Measurements from ENCODE around the gene STARD5. TPM values are rescaled to one million over a fixed set of nuclear protein-coding genes. Genes with fewer than 3 reads are reported as not detected.

The STARD5 gene
- polyA plus RNA-seq, 10 donors, result 2.6 to 6.5 (median 4.4) TPM

DNA sequence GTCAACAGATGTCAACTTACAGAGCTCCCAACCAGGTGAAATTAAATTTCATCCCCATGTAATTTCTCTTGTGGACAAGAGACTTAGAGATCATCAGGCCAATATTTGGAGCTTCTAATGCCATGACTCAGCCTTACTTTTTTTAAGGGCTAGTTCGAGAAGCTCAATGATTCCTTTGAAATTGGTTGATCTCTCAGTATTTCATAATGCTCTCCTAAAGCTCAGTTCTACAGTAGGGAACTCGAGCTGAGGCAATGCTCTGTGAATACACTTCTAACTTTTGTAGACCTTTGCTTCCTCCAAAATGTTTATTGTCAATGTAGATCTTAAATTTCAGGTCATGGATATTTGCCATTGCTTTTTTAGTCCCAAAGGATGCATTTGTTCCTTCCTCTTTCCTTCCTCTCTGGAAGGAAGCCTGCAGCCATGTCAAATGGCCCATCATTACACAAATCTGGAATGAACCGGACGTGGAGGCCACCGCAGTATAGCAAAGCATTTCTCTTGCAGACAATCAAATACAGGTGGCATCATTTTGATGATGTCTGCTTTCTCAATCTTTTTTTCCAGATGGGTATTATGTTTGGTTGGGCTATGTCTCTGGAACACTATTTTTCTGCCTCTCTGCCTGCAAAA, 28.3 kb downstream of the STARD5 start:
- DNase-seq, result peak in 1 of 3 donors; percentile 50

DNA sequence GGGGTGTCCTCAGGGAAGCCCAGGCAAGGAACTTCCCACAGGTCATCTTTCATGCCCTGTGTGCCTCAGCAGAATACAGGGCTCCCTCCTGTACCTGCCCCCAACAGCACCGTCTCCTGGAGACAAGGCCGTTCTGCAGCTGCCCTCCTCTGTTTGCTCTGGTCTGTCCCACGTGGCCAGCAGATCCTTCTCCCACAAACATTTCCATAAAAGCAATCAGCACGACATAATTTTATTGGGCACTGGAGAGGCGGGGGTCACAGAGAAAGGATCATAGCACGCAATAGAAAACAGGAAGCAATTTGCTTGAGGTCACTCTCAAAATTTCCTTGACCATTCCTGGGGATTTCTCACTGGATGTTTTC, 29.4 kb downstream of the STARD5 start:
- no peak for DNase-seq

DNA sequence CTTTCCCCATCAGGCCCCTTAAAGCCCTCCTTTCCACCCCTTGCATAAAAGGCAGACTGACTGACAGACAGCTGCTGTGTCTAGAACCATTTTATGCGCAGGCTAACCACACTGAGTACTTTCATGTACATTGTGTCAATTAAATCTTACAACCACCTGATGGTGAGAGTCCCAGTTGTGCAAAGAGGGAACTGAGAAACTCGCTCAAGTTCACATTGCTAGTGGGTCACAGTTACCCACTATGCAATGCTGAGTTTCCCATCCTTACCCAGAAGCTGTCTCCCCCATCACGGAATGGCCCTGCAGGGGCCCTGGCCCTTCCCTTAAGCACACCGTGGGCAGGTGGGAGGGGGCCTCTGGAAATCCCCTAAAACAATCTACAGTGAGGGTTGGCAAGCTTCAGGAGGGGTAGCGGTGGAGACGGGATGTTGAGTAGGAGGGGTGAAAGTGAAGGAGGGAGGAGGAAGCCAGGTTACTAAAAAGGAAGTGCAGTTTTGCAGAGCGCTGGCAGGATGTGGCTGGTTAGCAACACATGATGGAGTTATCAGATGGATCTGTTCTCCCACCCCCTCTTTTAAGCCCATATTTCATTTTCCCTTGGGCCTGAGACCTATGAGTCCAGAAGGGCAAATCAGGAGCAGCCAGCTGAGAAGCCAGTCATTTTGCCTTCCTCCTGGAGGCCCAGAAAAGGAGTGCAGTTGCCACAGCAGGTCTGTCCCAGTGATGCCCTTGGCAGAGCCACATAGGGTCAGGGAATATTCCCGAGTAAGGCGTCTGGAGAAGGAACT, 30.0 kb downstream of the STARD5 start:
- DNase-seq, result peak in 1 of 3 donors; percentile 47

DNA sequence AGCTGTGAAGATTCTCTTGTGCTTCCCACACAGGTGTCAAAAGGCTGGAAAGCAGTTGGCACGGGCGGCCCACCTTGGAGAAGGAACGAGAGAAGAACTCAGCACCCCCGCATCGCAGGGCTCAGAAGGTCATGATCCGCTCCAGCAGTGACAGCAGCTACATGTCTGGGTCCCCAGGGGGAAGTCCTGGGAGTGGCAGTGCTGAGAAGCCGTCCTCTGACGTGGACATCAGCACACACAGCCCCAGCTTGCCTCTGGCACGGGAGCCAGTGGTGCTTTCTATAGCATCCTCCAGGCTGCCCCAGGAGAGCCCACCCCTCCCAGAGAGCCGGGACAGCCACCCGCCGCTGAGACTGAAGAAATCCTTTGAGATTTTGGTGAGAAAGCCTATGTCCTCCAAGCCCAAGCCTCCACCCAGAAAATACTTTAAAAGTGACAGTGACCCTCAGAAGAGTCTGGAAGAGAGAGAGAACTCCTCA, 31.4 kb downstream of the STARD5 start:
- DNase-seq, result no peak

DNA sequence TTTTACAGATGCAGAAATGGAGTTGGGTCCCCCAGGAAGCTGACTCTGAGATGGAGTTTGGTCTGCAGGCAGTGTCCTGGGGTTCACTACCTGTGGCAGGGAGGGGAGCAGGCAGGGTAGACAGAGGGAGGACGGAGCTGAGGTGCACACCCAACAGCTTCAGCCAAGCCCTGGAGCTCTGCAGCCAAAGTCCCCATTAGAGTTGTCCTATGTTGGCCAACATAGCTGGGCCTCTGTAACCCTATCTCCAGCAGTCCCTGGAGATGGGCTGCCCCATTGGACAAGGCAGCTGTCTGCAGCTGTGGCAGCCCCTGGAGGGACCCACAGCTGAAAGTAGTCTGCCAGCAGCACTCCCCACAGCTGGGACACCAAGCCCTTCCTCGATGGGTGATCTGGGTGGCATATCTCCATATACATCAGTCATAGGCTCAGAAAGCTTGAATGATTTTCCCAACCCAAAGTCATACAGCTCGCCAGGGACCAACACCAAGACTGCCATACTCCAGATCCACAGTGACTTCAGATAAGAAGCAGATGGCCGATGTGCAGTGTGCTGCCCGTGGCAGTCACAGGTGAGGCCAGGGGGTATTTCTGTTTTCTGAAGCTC, 31.9 kb downstream of the STARD5 start:
- no peak for DNase-seq

DNA sequence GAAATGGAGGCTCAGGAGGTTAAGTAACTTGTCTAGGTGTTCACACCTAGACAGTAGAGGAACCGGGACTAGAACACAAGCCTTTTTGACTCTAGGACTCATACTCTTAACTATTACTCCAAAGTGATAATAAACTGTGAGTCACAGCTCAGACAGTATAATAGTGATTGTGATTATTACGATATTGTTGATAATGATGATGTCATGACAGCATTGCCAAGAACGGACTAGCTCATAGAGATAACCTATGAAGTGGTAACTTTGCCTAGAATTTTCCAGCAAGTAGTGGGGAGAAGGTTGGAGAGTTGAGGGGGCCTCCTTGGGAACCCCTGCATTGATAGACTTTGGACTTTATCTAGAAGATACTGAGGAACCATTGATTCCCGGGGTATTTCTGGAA, 34.0 kb downstream of the STARD5 start:
- no peak for DNase-seq

DNA sequence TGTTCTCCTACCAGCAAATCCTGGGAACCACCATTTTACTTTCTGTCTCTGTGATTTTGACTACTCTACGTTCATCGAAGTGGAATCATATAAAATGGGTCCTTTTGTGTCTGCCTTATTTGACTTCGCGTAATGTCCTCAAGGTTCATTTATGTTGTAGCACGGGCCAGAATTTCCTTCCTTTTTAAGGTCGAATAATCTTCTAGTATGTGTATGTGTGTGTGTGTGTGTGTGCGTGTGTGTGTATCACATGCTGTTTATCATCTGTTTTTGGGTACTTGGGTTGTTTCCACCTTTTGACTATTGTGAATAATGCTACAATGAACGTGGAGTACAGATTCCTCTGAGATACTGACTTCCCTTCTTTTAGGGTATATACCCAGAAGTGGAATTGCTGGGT, 35.3 kb downstream of the STARD5 start:
- no peak for DNase-seq

DNA sequence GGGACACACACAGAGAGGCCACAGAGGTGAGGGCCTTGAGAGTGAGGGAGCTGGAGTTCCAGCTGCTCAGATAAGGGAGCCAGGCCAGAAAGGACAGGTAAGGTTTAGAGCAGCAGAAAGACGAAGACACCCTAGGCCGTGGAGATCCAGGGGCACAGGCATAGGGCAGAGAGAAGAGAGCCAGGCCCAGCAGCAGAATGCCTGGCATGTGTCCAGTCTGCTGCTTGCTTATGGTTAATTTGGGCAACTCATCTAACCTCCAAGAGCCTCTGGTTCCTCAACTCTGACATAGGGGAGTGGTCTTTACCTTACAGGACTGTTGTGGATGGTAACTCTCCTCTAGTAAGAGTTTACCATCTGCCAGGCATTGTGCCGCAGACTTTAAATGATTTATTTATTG, 35.9 kb downstream of the STARD5 start:
- no peak for DNase-seq

DNA sequence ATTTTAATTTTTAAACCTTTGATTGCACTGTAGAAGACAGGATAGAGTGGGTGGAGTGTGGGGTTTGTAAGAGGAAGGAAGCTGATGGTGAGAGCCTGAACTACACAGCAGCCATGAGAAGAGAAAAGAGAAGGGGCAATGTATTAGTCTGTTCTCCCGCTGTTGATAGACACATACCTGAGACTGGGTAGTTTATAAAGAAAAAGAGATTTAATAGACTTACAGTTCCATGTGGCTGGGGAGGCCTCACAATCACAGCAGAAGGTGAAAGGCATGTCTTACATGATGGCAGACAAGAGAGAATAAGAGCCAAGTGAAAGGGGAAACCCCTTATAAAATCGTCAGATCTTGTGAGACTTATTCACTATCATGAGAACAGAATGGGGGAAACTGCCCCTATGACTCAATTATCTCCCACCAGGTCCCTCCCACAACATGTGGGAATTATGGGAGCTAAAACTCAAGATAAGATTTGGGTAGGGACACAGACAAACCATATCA, 37.3 kb downstream of the STARD5 start:
- no peak for DNase-seq

DNA sequence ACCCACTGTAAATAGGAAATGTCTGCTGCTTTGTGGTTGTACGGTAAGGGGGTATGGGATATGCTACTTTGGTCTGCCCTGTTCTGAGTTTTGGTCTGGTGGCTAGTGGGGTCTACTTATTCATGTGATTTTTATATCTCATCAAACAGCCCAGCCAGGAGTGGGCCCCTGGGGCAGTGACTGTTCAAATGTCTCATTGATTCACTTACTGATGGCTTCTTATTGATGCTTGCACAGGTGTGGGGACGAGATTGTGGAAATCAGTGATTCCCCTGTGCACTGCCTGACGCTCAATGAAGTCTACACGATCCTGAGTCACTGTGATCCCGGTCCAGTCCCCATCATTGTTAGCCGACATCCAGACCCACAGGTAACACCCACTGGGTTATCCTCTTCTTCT, 38.5 kb downstream of the STARD5 start:
- no peak for DNase-seq

DNA sequence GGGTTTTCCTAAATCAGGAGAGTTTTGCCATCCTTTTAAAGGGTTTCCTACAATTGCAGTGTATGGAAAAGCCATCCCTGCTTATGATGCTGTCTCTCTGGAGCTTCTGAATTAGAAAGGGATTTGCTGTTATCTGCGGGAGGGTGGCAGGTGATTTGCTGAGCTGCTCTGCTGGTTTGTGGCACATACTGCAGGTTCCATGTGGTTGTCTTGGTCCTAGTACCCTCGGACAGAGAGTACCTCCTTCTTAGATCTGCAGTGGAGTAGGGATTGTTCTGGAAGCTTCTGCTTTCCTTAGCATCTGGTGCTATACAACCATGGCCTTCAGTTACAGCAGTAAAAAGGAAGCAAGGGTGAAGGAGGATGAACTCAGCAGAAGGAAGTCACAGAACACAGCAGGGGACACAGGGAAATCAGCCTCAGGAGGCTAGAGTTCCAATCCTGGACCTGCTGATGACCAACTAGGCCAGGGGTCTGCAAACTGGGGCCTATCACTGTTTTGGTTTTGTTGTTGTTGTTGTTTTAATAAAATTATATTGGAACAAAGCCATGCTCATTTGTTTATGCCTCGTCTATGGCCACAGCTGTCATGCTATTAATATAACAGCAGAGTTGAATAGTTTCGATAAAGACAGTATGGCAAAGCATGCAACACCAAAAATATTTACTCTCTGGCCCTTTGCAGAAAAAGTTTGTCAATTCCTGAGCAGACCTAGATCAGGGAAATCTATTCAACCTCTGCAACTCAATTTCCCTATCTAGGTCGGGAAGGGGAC, 39.5 kb downstream of the STARD5 start:
- DNase-seq, result no peak

DNA sequence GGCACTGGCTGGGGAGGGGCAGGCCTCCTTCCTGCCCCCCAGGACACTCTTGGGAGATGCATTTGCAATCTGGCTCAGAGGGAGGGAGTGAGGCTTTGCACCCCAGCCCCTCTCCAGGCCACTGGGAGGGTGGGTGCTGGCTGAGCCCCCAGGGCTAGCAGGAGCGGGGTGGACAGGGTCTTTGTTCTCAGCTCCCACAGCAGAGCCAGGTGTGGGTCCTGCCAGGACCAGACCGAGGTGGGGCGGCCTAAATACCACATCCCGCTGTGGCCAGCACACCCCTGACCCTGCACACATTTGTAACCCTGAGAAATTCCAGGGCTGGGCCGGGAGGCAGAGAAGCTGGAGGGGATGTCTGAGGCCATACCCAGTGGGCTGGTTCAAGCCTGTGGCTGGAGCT, 41.0 kb downstream of the STARD5 start:
- DNase-seq, result no peak

DNA sequence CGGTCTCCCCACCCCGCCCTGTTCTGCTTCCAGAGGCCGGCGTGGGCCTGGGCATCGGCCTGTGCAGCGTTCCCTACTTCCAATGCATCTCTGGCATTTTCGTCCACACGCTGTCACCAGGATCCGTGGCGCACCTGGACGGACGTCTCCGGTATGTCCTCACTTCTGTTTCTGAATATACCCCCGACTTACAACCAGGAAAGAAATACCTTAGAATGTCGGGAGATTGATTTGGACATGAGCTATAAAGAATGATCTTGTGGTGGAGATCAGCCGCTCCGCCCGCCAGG, 41.4 kb downstream of the STARD5 start:
- DNase-seq, result no peak

DNA sequence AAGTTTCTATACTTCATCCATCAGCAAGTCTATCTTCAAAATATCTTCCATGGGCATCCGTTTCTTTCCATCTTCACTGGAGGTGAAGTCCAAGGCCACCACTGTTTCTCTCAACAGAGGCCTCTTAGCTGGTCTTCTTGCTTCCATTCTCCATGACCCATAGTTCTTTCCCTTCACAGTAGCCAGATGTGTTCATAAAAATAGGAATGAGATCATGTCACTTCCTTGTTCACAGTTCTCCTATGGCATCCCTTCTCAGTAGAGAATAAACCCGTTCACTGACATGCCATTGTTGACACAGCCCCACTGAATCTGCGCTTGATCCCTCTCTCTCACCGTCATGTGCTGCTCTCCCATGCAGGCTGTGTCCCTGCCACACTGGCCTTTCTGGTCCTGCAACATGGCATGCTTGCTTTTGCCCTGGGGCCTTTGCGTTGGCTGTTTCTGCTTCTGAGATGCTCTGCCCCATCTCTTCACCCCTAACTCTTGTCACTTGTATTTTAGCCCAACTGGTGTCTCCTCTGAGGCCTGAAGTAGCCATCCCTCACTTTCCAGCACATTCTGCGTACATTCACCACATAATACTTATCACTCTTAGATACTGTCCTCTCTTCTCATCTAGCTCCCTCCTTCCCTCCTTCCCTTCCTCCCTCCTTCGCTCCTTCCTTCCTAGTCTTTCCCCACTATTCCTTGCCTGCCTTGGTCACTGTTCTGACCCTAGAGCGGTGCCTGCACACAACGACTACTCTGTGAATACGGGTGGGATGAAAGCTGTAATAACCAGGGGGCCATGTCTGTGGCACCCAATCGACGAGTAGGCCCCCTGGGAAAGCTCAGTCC, 42.0 kb downstream of the STARD5 start:
- DNase-seq, result peak in 1 of 3 donors; percentile 43

DNA sequence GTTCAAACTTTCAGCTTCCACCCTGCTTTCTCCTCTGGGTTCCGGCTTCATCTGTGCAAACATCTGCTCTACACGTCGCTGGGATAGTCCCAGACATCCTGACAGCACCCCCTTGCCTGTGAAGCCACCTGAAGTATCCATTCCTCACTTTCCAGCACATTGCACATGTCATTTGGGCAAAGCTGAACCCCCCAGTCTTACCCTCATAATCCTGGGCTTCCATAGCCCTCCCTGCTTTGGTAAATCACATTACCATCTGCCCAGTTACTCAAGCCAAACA, 42.5 kb downstream of the STARD5 start:
- DNase-seq, result no peak

DNA sequence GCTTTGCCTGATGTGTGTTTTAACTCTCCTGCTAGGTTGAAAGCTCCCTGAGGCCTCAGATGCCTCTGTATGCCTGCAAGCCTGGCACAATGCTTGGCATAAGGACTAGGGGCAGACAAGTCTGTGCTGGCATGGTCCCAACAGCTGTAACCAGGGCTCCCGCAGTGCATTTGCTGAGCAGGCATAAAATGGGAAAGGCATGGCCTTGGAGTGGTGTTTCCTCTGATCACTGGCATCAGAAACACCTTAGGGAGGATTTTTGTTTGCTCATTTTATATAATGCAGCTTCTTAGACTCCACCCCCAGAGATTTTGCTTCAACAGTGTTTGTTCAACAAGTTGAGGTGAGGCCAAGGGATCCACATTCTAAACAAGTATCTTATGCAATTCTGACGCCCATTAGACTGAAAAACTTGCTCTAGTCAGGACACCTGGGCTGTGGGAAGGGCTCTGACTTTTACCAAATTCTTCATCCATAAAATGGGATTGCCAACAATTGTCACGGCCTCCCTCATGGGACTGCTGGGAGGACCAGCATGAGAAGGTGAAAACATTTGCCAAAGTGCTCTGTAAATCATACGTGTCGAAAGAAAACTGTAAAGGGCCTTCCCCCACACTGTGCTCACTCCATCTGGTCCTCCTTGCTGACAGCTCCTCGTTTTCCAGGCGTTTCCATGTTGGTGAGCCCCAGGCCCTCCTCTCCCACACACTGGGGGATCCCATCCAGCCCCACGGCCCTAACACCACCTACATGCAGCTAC, 43.1 kb downstream of the STARD5 start:
- DNase-seq, result peak in 1 of 3 donors; percentile 84

DNA sequence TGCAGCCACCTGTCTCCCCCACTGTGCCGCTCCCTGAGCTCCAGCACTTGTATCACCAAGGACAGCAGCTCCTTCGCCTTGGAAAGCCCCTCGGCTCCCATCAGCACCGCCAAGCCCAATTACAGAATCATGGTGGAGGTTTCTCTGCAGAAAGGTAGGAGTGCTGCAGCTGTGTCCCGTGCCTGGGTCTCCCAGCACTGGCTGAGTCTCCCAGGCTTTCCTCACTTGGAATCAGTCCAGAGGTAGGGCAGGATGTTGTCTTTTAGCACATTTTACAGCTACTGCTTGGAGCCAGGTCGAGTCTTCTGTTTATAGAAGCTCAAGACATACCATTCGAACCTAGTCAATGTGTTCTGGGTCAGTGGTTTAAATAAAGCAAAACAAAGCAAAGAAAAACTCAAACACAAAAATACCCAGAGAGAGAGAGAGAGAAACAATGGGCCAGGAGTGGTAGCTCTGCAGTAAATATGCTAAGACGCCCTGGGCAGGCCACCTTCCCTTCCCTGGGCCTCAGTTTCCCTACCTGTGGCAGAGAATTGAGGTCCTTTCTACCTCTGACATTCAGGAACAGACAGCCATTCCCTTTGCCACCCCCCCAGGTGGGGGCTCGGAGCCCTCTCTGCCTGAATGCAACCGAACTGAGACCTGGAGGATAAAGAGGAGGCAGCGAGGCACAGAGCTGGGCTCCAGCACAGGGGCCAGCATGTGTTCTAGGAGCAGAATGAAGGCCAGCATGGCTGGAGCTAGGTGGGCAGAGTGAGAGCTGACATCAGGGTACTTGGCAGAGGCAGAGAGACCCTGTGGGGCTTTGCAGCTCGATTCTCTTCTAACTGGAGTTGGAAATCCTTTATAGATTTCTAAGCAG, 44.1 kb downstream of the STARD5 start:
- no peak for DNase-seq

DNA sequence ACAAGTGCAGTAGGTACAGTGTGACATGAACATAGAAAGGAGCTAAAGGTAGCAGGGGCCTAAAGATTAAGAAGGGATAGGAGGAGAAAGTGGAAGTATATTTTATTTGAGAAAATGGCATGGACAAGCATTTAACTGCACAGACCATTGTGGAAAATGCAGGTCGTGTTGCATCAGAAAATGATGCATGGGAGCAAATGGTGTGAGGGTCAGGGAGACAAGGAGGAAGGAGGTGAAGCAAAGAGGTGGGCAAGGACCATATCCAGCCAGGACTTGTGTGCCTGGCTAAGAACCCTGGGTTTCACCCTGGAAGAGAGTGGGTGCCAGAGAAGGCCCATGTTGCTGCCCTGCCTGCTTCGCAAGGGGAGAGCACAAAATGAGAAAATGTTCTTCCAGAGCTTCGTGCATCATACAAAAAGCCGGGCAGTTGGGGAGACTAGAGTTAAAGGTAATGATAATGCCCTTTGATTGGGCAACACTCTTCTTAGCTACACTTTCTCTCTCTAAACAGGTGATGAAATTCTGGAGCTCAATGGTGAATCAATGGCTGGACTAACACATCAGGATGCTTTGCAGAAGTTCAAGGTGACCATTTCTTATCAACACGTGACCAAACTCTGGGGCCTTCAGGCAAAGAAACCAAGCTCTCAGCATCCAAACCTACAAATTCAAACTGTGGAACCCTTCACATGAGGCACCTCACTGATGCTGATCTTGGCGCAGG, 45.5 kb downstream of the STARD5 start:
- no peak for DNase-seq

DNA sequence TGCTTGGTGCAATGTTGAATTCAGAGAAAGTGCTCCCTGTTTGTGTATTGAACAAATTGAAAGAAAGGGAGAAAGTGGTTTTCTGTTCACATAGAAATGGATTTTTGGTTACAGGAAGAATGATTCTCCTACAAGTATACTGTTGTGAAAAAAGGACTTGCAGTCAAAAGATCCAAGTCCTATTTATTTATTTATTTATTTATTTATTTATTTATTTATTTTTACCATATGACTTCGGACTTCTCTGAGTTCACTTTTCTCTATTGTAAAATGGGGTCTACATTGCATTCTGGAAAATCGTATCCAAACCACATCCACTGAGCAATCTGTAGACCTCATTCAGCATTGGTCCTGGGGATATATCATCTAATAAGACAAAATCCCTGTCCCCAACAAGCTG, 46.1 kb downstream of the STARD5 start:
- DNase-seq, result no peak

All from muscle of back (tissue), 11 donors.